GM12872 (cell line): Measurements from ENCODE around the gene VEZT.

Experiments used
- TF ChIP-seq, protein P1 (sequence below): IDR thresholded peaks from 3 replicates; pipeline ENCODE4 v1.5.1; 2011; ENCODE audit warnings: low read depth, mild to moderate bottlenecking, low read length, moderate library complexity; ENCODE audit not compliant: insufficient read depth

Gene VEZT

DNA sequence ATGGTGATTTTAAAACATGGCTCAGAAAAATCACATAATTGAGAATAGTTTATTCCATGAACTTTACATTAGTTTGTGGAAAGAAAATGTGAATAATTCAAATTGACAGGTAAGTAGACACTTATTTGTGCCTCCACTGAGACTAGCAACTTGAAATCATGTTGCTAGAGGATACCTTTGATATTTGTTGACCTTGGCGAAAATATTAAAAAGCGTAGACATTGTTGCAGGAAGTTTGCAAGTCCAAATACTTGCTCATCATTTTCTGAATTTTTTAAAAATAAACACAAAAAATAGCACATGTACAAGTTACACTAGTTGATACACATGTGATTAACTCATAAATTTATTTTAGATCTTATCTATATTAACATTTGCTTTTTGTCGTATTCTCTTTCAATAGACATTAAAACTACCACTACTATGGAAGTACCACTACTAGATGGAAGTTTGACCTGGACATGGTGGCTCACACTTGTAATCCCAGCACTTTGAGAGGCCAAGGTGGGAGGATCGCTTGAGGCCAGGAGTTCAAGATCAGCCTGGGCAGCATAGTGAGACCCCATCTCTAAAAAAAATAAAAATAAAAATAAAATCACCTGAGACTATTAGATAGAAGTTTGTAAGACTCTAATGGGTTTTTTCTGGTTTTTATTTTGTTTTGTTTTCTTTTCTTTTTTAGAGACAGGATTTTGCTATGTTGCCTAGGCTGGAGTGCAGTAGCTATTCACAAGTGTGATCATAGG is 24.3 kb downstream of the VEZT start:
- TF ChIP-seq, protein P1, sequence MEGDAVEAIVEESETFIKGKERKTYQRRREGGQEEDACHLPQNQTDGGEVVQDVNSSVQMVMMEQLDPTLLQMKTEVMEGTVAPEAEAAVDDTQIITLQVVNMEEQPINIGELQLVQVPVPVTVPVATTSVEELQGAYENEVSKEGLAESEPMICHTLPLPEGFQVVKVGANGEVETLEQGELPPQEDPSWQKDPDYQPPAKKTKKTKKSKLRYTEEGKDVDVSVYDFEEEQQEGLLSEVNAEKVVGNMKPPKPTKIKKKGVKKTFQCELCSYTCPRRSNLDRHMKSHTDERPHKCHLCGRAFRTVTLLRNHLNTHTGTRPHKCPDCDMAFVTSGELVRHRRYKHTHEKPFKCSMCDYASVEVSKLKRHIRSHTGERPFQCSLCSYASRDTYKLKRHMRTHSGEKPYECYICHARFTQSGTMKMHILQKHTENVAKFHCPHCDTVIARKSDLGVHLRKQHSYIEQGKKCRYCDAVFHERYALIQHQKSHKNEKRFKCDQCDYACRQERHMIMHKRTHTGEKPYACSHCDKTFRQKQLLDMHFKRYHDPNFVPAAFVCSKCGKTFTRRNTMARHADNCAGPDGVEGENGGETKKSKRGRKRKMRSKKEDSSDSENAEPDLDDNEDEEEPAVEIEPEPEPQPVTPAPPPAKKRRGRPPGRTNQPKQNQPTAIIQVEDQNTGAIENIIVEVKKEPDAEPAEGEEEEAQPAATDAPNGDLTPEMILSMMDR: no peak

DNA sequence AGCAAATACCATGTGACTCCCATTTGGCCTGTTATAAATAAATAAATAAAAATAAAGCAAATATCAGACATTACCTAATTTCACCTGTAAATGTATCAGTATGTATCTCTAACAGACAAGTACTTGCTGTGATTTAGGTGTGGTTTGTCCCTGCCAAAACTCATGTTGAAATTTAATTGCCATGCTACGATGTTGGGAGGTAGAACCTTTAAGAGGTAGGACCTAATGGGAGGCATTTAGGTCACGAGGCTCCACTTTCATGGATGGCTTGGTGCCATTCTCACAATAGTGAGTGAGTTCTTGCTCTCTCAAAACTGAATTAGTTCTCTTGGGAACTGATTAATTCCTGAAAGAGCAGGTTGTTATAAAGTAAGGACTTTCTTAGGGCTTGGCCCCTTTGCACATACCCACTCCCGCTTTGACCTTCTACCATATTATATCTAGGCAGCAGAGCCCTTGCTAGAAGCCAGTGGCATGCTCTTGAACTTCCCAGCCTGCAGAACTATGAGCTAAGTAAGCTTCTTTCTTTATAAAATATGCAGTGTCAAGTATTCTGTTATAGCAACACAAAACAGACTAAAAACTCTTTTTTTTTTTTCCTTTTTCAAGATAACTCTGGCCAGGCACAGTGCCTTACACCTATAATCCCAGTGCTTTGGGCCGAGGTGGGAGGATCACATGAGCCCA is 26.0 kb downstream of the VEZT start:
- TF ChIP-seq, protein P1: no peak

DNA sequence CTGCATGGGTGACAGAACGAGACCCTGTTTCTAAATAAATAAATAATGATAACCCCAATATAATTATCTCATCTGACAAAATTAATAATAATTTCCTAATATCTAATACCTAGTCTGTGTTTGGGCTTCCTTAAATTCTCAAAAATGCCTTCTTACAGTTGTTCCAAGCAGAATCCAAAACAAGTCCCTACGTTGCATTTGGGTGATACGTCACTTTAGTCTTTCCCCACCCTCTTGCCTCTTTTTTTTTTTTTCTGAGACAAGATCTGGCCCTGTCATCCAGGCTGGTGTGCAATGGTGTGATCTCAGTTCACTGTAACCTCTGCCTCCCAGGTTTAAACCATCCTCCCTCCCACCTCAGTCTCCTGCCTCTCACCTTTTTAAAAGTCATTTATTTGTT is 26.7 kb downstream of the VEZT start:
- TF ChIP-seq, protein P1: no peak

DNA sequence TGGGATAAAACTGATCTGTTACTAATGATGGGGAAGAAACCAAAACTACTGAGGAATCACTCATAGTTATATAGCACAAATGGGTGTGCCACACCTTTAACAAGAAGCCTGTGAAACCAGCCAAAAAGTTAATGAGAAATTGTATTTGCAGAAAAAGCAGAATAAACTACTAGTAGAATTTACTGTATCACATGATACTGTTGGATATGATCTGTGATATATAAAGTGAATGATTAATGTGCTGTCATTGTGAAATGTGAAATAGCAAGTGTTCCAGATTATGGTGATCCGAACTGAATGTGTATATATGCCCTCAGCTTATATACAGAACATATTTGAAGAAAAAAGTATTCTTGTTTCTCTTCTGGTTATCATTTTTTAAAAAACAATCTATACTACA is 30.5 kb downstream of the VEZT start:
- TF ChIP-seq, protein P1: no peak

DNA sequence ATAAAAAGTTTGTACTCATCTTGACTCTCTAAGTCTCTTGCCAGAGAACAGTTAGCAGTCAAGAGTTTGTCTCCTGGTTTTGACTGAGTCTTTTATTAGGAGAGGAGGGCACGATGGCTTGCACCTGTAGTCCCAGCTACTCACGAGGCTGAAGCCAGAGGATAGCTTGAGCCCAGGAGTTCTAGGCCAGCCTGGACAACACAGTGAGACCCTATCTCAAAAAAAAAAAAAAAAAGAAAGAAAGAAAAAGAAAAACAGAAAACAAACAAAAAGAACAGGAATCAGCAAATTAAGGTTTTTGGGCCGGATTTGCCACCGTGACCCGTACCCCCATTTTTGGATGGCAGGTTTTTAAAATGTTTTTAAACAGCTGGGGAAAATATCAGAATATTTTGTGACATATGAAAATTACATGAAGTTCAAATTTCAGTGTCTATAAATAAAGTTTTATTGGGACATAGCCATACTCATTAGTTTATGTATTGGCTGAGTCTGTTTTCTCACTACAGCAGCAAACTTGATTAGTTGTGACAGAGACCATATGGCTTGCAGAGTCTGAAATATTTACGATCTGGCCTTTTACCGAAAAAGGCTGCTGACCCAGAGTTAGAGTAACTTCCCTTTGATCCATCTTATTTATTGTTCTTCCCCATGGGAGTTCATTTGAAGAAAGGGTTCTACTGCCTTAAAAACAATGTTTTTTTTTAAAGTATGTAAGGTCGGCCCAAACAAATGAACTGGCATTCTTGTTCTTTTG is 31.2 kb downstream of the VEZT start:
- TF ChIP-seq, protein P1: no peak

DNA sequence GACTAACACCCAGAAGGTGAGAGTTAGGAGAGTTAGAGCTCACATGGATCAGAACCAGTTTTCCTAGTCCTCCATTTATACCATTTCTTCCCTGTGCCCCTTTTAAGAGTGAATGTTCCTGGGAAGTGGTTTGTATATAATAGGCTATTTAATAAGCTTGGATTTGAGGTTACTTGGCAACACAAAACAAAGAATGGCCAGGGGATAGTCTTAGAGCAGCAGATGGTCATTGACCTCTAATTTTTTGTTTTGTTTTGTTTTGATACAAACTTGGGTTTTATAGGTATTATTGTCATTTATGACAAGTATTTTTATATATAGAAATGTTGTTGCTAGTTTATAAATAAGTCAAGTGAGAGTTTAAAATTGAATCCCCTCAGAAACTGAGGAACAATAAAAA is 35.8 kb downstream of the VEZT start:
- TF ChIP-seq, protein P1: no peak

DNA sequence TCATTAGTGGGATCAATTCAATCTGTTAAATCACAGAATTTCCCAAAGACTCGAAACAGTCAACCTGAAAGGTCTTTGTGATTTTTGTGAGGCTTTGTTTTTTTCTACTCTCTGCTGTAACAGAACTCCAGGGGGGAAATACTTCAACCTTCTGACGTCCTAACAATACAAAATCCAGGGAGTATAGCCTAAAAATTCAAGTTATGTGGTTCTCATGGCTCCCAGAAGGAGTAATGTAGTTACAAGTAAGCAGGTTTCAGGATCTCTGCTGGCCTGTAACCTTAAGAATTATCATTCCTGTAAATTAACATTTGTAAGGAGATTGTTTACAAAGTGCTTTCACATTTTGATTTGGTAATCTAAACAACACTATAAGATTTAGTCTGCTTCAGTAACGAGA is 39.9 kb downstream of the VEZT start:
- TF ChIP-seq, protein P1: no peak
